ENCODE measurements around the gene ITGA8. TPM values are rescaled to one million over a fixed set of nuclear protein-coding genes. Genes with fewer than 3 reads are reported as not detected.

Gene ITGA8
- total and polyA plus RNA-seq, 2 of the 4 experiments (the other 2 are of a cell fraction), result under 0.01 to 0.02 TPM

GRCh38 chr10:15754937-15755336, 35.2 kb upstream of the ITGA8 start:
- H2AK5ac ChIP-seq (ENCODE audit: low read depth, low read length), result no peak overlapping the region
- in situ Hi-C loops (cut with MboI; ENCODE audit: low sequenced_read_pairs), result no loop called here
- ATAC-seq (ENCODE audit: low read depth) (no peak), DNase-seq (no peak)
- H2AFZ ChIP-seq (replicated peaks; ENCODE audit: low read length, poor library complexity), result no peak overlapping the region
- H3K18ac ChIP-seq (ENCODE audit: low read depth, low read length), result no peak overlapping the region
- H3K79me1 ChIP-seq (ENCODE audit: low read depth in 1 of 2, low read length in 2 of 2), result no peaks in the 10 kb centered on the region
- no CpG with 5 or more reads among the region's 2 CpGs for WGBS, 2 experiments (ENCODE audit: extremely low coverage in 2 of 2, insufficient read length in 1 of 2)
- TF ChIP-seq RAD21 (IDR thresholded peaks at IDR 0.05; ENCODE audit: low read length) (no peak), CEBPB (IDR thresholded peaks at IDR 0.05; ENCODE audit: low read depth, low read length) (no peak), BHLHE40 (IDR thresholded peaks at IDR 0.05; ENCODE audit: low read depth, low read length) (no peak), MAFK (IDR thresholded peaks at IDR 0.05; ENCODE audit: low read depth, low read length) (no peak), FOS (IDR thresholded peaks at IDR 0.05; ENCODE audit: low read depth, low read length) (no peak), MXI1 (IDR thresholded peaks at IDR 0.05; ENCODE audit: borderline replicate concordance, low read depth, low read length) (no peak), MAZ (IDR thresholded peaks at IDR 0.05; ENCODE audit: borderline replicate concordance, low read depth, low read length) (no peak), SMC3 (IDR thresholded peaks at IDR 0.05; ENCODE audit: low read depth, low read length) (no peak), CTCF (conservative IDR thresholded peaks at IDR 0.05; ENCODE audit: low read depth, low read length) (no peak), CHD1 (IDR thresholded peaks at IDR 0.05; ENCODE audit: low read depth, low read length) (no peak), RFX5 (IDR thresholded peaks at IDR 0.05; ENCODE audit: low read depth, low read length) (no peak), RCOR1 (IDR thresholded peaks at IDR 0.05; ENCODE audit: insufficient replicate concordance, low read length) (no peak)
- H2BK15ac ChIP-seq (ENCODE audit: low read depth, low read length), result no peak overlapping the region
- H3K27ac ChIP-seq (ENCODE audit: insufficient read depth, low read length), result no peak overlapping the region
- H3K4me1 ChIP-seq (ENCODE audit: control insufficient read depth, insufficient read depth, low read length), result no peaks in the 10 kb centered on the region
- H3K23ac ChIP-seq (ENCODE audit: low read depth, low read length), result no peak overlapping the region
- no peaks in the 10 kb centered on the region for H3K9me1 ChIP-seq (ENCODE audit: insufficient read depth, low read length)
- H3K14ac ChIP-seq (replicated peaks; ENCODE audit: low read depth, low read length), result no peak overlapping the region
- no peak overlapping the region for H2AK9ac ChIP-seq (replicated peaks; ENCODE audit: low read depth, low read length, poor library complexity)
- intact Hi-C loops (cut with micrococcal nuclease), result no loop called here
- H3K9ac ChIP-seq (ENCODE audit: low read depth, low read length), result no peak overlapping the region
- H3K27me3 ChIP-seq (ENCODE audit: control insufficient read depth, insufficient read depth, low read length), result peaks cover 19% of the 10 kb centered on the region
- H3K56ac ChIP-seq (ENCODE audit: extremely low read depth, insufficient read depth, low read length), result no peak overlapping the region
- no peak overlapping the region for H3K4me3 ChIP-seq (ENCODE audit: insufficient read depth, low read depth, low read length)
- BruUV-seq (replicated peaks), result no TSS peak
- H3K4me2 ChIP-seq (ENCODE audit: low read depth, low read length), result no peak overlapping the region
- no peaks in the 10 kb centered on the region for H3K9me3 ChIP-seq (ENCODE audit: control insufficient read depth, insufficient read depth, low read length)
- H4K5ac ChIP-seq (ENCODE audit: low read depth, low read length), result no peak overlapping the region
- no peak overlapping the region for H3K4ac ChIP-seq (ENCODE audit: low read depth, low read length)
- CTCF ChIA-PET, result interaction anchor here (0.6 kb wide), 1 partner anchor 115 kb away, joined by 3 read pairs; no protein-coding TSS in a partner anchor
- no peak overlapping the region for H2BK120ac ChIP-seq (ENCODE audit: low read depth, low read length)
- no peak overlapping the region for H4K91ac ChIP-seq (ENCODE audit: insufficient read depth, low read depth, low read length)
- dilution Hi-C loops (cut with HindIII; ENCODE audit: low sequenced_read_pairs, unreplicated experiment), result no loop called here
- H4K20me1 ChIP-seq (ENCODE audit: insufficient read depth, low read length), result no peaks in the 10 kb centered on the region
- no peak overlapping the region for H2BK20ac ChIP-seq (ENCODE audit: low read depth, low read length)
- H3K36me3 ChIP-seq (ENCODE audit: control insufficient read depth, insufficient read depth, low read length), result no peaks in the 10 kb centered on the region
- no peak overlapping the region for H2BK5ac ChIP-seq (ENCODE audit: low read depth, low read length, poor library complexity, severe bottlenecking)
- POLR2A ChIA-PET (ENCODE audit: unreplicated experiment), result no interaction called here
- H4K8ac ChIP-seq (ENCODE audit: low read depth in 2 of 2, low read length in 2 of 2), result no peak overlapping the region
